ENCODE results near the gene PTH2R.

PTH2R gene, protein sequence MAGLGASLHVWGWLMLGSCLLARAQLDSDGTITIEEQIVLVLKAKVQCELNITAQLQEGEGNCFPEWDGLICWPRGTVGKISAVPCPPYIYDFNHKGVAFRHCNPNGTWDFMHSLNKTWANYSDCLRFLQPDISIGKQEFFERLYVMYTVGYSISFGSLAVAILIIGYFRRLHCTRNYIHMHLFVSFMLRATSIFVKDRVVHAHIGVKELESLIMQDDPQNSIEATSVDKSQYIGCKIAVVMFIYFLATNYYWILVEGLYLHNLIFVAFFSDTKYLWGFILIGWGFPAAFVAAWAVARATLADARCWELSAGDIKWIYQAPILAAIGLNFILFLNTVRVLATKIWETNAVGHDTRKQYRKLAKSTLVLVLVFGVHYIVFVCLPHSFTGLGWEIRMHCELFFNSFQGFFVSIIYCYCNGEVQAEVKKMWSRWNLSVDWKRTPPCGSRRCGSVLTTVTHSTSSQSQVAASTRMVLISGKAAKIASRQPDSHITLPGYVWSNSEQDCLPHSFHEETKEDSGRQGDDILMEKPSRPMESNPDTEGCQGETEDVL

GRCh38 chr2:208406474-208407451 is at the start of gene PTH2R:
Gene PTH2R, plus strand, starts transcription at chr2:208406792. Its CDS starts 252 bp downstream, at chr2:208407044.
- Histone ChIP-seq H3F3A (ENCODE audit: insufficient read depth) (no peaks in the 10 kb centered on the region), H3K27ac (ENCODE audit: low read depth, low read length) (no peak within 1 kb of the TSS), H3K27me3 (ENCODE audit: low read length) (no peaks in the 10 kb centered on the region), H3K9me3 (ENCODE audit: insufficient read depth, low read length) (no peaks in the 10 kb centered on the region), H3K79me2 (ENCODE audit: insufficient read depth, low read length) (no peaks in the 10 kb centered on the region), H3K9ac (ENCODE audit: low read length) (no peak within 1 kb of the TSS), H3K36me3 (ENCODE audit: low read length) (no peaks in the 10 kb centered on the region), H3K4me2 (ENCODE audit: low read depth, low read length, poor library complexity, severe bottlenecking) (no peak within 1 kb of the TSS), H2AFZ (ENCODE audit: low read depth, low read length, severe bottlenecking) (no peak within 1 kb of the TSS), H3K9me2 (replicated peaks; ENCODE audit: insufficient read depth, low read length) (no peaks in the 10 kb centered on the region), H3K4me3 (ENCODE audit: insufficient read depth, low read length, poor library complexity, severe bottlenecking) (no peak within 1 kb of the TSS), H4K20me1 (ENCODE audit: low read depth, low read length) (no peaks in the 10 kb centered on the region)
- no peak for TF ChIP-seq CTCF (IDR thresholded peaks at IDR 0.05; ENCODE audit: insufficient read depth, low read length, poor library complexity, severe bottlenecking)
- no peak for TF ChIP-seq EZH2phosphoT487 (conservative IDR thresholded peaks at IDR 0.05; ENCODE audit: low read length)

DNA sequence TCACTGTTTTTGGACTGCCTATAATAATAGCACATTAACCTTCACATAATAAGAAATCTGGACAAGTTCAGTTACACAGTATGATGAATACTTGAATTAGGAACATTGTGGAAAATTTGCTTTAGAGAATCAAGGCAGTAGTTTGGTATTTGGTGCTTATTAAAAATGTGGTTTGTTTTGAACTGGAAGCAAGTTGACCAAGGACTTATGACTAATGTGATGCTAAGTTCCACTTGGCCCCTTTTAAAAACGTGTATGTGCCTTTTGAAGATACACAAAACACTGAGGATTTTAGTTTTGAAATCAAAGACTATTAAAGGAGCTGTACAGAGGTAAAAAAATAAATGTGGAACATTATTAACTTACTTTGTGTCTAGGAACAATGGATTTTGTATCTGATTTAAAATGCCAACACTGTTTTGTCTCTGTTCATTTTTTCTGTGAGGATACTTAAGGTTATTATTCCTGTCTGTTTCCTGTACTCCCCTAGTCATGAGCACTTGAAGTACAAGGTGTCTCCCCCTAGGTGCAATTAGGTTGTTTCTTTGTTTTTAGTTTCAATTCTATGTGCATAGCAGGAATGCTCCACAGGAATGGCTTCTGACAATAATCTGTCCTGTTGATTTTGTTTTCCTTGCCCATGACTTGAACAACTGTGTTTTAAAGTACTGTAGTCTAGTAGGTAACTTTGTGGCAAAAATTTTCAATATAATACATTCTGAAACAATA is 49.6 kb upstream of the PTH2R start:
- Histone ChIP-seq H2AFZ (ENCODE audit: low read depth, low read length, severe bottlenecking) (no peak overlapping the region), H3K9ac (ENCODE audit: low read length) (no peak overlapping the region), H3K27me3 (ENCODE audit: low read length) (no peaks in the 10 kb centered on the region), H3K4me2 (ENCODE audit: low read depth, low read length, poor library complexity, severe bottlenecking) (no peak overlapping the region), H4K20me1 (ENCODE audit: low read depth, low read length) (no peaks in the 10 kb centered on the region), H3K27ac (ENCODE audit: low read depth, low read length) (no peak overlapping the region), H3K9me2 (replicated peaks; ENCODE audit: insufficient read depth, low read length) (no peaks in the 10 kb centered on the region), H3F3A (ENCODE audit: insufficient read depth) (0 out of 2 replicates have a peak, but pooled peaks cover 3% of the 10 kb centered on the region), H3K4me3 (ENCODE audit: insufficient read depth, low read length, poor library complexity, severe bottlenecking) (no peak overlapping the region), H3K36me3 (ENCODE audit: low read length) (peaks cover 38% of the 10 kb centered on the region), H3K9me3 (ENCODE audit: insufficient read depth, low read length) (no peaks in the 10 kb centered on the region), H3K79me2 (ENCODE audit: insufficient read depth, low read length) (no peaks in the 10 kb centered on the region)
- TF ChIP-seq EZH2phosphoT487 (conservative IDR thresholded peaks at IDR 0.05; ENCODE audit: low read length), result no peak
- TF ChIP-seq CTCF (IDR thresholded peaks at IDR 0.05; ENCODE audit: insufficient read depth, low read length, poor library complexity, severe bottlenecking), result no peak
